Measurements from ENCODE around the gene MLLT6.

DNA sequence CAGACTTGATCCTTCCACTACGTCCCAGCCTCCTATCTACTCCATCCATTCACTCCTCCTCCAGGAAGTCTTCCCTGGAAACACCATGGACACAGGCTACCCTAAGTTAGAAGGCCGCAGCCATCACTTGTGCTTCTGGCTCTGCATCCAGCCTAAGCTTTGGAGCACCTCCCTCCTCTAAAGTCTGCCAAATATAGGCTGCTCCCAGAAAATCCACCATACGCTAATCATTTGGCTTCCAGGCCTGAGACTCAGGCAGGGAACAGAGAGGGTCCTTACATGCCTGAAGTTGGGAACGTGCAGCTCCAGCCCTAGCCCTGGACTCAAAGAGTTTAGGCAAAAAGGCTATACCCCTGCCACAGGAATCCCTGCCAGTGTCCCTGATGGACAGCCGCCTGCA is 36.4 kb downstream of the MLLT6 start:
- no peak for TF ChIP-seq CTCF (IDR thresholded peaks at IDR 0.05)
- no peak for TF ChIP-seq POLR2A (IDR thresholded peaks at IDR 0.05)

All from lower leg skin (tissue), 3 donors.